Measurements from ENCODE around the gene COPS4.
"Not testable (repeated sequence)": the region's sequence is repeated elsewhere in the genome, so short reads cannot be mapped to it uniquely, and the experiment has no call there.

DNA sequence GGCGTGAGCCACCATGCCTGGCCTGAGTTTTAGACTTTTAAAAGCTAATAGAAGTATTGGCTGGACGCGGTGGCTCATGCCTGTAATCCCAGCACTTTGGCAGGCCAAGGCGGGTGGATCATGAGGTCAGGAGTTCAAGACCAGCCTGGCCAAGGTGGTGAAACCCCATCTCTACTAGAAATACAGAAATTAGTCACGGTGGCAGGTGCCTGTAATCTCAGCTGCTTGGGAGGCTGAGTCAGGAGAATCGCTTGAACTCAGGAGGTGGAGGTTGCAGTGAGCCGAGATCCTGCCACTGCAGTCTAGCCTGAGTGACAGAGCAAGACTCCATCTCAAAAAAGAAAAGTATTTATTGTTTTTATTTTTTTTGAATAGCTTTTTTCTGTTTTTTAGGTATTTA, 39.8 kb downstream of the COPS4 start:
- TF ChIP-seq, protein P1, sequence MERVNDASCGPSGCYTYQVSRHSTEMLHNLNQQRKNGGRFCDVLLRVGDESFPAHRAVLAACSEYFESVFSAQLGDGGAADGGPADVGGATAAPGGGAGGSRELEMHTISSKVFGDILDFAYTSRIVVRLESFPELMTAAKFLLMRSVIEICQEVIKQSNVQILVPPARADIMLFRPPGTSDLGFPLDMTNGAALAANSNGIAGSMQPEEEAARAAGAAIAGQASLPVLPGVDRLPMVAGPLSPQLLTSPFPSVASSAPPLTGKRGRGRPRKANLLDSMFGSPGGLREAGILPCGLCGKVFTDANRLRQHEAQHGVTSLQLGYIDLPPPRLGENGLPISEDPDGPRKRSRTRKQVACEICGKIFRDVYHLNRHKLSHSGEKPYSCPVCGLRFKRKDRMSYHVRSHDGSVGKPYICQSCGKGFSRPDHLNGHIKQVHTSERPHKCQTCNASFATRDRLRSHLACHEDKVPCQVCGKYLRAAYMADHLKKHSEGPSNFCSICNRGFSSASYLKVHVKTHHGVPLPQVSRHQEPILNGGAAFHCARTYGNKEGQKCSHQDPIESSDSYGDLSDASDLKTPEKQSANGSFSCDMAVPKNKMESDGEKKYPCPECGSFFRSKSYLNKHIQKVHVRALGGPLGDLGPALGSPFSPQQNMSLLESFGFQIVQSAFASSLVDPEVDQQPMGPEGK (CRISPR knock-in tag; IDR thresholded peaks at IDR 0.05; ENCODE audit: borderline replicate concordance), result not testable (repeated sequence)
- TF ChIP-seq ZNF565 (CRISPR knock-in tag; conservative IDR thresholded peaks at IDR 0.05; ENCODE audit: low read depth); TOX (CRISPR knock-in tag; IDR thresholded peaks at IDR 0.05; ENCODE audit: borderline replicate concordance); PPARA (CRISPR knock-in tag; IDR thresholded peaks at IDR 0.05; ENCODE audit: borderline replicate concordance); ISL1 (CRISPR knock-in tag; IDR thresholded peaks at IDR 0.05); ZFP30 (CRISPR knock-in tag; IDR thresholded peaks at IDR 0.05): not testable (repeated sequence)
- TF ChIP-seq, protein P2, sequence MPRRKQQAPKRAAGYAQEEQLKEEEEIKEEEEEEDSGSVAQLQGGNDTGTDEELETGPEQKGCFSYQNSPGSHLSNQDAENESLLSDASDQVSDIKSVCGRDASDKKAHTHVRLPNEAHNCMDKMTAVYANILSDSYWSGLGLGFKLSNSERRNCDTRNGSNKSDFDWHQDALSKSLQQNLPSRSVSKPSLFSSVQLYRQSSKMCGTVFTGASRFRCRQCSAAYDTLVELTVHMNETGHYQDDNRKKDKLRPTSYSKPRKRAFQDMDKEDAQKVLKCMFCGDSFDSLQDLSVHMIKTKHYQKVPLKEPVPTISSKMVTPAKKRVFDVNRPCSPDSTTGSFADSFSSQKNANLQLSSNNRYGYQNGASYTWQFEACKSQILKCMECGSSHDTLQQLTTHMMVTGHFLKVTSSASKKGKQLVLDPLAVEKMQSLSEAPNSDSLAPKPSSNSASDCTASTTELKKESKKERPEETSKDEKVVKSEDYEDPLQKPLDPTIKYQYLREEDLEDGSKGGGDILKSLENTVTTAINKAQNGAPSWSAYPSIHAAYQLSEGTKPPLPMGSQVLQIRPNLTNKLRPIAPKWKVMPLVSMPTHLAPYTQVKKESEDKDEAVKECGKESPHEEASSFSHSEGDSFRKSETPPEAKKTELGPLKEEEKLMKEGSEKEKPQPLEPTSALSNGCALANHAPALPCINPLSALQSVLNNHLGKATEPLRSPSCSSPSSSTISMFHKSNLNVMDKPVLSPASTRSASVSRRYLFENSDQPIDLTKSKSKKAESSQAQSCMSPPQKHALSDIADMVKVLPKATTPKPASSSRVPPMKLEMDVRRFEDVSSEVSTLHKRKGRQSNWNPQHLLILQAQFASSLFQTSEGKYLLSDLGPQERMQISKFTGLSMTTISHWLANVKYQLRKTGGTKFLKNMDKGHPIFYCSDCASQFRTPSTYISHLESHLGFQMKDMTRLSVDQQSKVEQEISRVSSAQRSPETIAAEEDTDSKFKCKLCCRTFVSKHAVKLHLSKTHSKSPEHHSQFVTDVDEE (CRISPR knock-in tag; IDR thresholded peaks at IDR 0.05), result not testable (repeated sequence)

All from SK-N-SH treated with all-trans-retinoic acid at 6 μM for 48 hours (cell line).